ENCODE data around the gene RAB20. TPM values are rescaled to one million over a fixed set of nuclear protein-coding genes. Genes with fewer than 3 reads are reported as not detected.
"Not testable (repeated sequence)": the region's sequence is repeated elsewhere in the genome, so short reads cannot be mapped to it uniquely, and the experiment has no call there.

The RAB20 gene
- total RNA-seq, 4 donors from 2014 or later, result 0.77 to 12.4 (median 9.1) TPM

DNA sequence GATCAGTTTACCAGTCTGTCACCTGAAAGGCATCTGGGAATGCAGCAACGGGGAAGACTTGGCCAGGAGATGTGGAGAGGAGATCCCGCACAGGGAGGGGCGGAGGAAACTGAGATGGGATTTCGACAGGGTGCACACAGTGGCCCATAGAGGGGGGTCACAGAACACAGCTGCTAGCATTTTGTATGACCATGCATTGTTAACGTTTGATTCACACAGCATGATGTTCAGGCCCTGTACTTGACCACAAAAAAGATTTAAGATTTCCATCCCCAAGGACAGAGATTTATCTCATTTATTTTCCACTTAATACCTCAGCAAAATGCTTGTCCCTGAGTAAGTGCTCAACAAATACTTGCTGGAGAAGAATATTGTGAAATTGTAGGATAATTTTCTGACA, 63.2 kb downstream of the RAB20 start:
- no peaks in the 10 kb centered on the region for H3K36me3 ChIP-seq

DNA sequence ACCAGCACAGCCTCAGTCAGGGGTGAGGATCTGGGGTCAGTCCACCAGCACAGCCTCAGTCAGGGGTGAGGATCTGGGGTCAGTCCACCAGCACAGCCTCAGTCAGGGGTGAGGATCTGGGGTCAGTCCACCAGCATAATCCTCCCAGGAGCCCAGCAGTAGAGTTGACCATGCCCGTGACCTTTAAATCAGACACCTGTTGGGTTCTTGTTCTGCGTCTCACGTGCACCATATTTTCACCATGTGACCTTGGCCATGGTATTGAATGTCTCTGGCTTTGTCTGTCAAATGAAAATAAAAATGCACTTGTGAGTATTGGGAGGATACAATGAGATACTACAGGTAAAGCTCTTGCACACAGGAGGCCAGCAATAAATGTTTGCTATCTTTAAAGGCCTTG, 63.6 kb downstream of the RAB20 start:
- H3K36me3 ChIP-seq; H3K9me3 ChIP-seq; H3K4me1 ChIP-seq; H3K27ac ChIP-seq; intact Hi-C loops (cut with DNase I; ENCODE audit: low total_unique reads); H3K4me3 ChIP-seq; DNase-seq; H3K27me3 ChIP-seq: not testable (repeated sequence)

More for the DNA sequence above, 63.2 kb downstream of the RAB20 start:
- intact Hi-C loops (cut with DNase I; ENCODE audit: low total_unique reads), result no loop called here
- no peak overlapping the region for H3K27ac ChIP-seq
- H3K9me3 ChIP-seq, result no peaks in the 10 kb centered on the region
- H3K27me3 ChIP-seq, result no peaks in the 10 kb centered on the region
- TF ChIP-seq POLR2A (IDR thresholded peaks at IDR 0.05), result no peak
- TF ChIP-seq, protein P1, sequence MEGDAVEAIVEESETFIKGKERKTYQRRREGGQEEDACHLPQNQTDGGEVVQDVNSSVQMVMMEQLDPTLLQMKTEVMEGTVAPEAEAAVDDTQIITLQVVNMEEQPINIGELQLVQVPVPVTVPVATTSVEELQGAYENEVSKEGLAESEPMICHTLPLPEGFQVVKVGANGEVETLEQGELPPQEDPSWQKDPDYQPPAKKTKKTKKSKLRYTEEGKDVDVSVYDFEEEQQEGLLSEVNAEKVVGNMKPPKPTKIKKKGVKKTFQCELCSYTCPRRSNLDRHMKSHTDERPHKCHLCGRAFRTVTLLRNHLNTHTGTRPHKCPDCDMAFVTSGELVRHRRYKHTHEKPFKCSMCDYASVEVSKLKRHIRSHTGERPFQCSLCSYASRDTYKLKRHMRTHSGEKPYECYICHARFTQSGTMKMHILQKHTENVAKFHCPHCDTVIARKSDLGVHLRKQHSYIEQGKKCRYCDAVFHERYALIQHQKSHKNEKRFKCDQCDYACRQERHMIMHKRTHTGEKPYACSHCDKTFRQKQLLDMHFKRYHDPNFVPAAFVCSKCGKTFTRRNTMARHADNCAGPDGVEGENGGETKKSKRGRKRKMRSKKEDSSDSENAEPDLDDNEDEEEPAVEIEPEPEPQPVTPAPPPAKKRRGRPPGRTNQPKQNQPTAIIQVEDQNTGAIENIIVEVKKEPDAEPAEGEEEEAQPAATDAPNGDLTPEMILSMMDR (IDR thresholded peaks at IDR 0.05), result no peak
- no peak for DNase-seq
- no peak overlapping the region for H3K4me3 ChIP-seq
- no peaks in the 10 kb centered on the region for H3K4me1 ChIP-seq

DNA sequence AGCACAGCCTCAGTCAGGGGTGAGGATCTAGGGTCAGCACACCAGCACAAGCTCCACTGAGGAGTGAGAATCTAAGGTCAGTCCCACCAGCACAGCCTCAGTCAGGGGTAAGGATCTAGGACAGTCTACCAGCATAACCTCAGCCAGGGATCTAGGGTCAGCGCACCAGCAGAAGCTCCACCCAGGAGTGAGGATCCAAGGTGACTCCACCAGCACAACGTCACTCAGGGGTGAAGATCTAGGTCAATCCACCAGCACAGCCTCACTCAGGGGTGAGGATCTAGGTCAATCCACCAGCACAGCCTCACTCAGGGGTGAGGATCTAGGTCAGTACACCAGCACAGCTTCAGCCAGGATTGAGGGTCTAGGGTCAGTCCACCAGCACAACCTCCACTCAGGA, 64.5 kb downstream of the RAB20 start:
- Histone ChIP-seq H3K27ac (no peak overlapping the region), H3K4me3 (no peak overlapping the region), H3K4me1 (no peaks in the 10 kb centered on the region), H3K9me3 (no peaks in the 10 kb centered on the region), H3K27me3 (no peaks in the 10 kb centered on the region), H3K36me3 (no peaks in the 10 kb centered on the region)
- no peak for TF ChIP-seq POLR2A (IDR thresholded peaks at IDR 0.05)
- TF ChIP-seq, protein P1 (IDR thresholded peaks at IDR 0.05), result no peak
- intact Hi-C loops (cut with DNase I; ENCODE audit: low total_unique reads), result no loop called here
- DNase-seq, result no peak

DNA sequence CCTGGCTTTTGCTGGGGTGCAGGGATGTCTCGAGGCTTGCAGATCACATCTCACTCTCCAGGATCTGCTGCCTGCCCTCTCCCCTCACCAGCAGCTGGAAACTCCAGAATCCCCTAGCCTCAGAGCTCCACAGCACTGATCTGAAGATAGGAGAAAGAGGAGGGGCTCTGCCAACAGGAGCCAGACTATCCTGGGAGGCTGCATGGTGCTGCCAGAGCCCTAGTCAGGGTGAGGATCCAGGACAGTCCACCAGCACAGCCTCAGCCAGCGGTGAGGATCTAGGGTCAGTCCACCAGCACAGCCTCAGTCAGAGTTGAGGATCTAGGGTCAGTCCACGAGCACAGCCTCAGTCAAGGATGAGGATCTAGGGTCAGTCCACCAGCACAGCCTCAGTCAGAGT, 65.2 kb downstream of the RAB20 start:
- no peak for DNase-seq
- intact Hi-C loops (cut with DNase I; ENCODE audit: low total_unique reads), result no loop called here
- Histone ChIP-seq H3K36me3 (no peaks in the 10 kb centered on the region), H3K4me1 (no peaks in the 10 kb centered on the region), H3K27ac (no peak overlapping the region), H3K4me3 (no peak overlapping the region), H3K27me3 (no peaks in the 10 kb centered on the region), H3K9me3 (no peaks in the 10 kb centered on the region)
- no peak for TF ChIP-seq POLR2A (IDR thresholded peaks at IDR 0.05)
- TF ChIP-seq, protein P1 (IDR thresholded peaks at IDR 0.05), result no peak

DNA sequence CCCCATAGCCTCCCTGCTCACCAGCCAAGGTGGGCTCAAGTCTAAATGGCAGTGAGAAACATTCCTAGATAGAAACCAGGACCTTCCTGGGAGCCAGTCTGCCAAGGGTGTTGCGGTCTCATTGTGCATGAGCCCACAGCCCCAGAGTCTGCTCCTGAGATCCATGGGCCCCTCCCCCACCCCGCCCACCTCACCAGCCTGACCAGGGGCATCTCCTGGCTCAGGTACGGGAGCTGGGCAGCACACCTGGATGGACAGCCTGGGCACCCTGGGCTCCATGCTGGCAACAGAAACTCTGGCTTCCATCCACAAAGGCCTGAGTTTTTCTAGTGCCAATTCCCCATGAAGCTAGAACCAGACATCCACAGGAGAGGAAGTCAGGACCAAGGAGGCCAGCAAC, 65.6 kb downstream of the RAB20 start:
- no peak for DNase-seq
- TF ChIP-seq POLR2A (IDR thresholded peaks at IDR 0.05), result no peak
- TF ChIP-seq, protein P1 (IDR thresholded peaks at IDR 0.05), result no peak
- no peaks in the 10 kb centered on the region for H3K36me3 ChIP-seq
- H3K4me3 ChIP-seq, result no peak overlapping the region
- no peak overlapping the region for H3K27ac ChIP-seq
- intact Hi-C loops (cut with DNase I; ENCODE audit: low total_unique reads), result no loop called here
- H3K9me3 ChIP-seq, result no peaks in the 10 kb centered on the region
- H3K27me3 ChIP-seq, result no peaks in the 10 kb centered on the region
- no peaks in the 10 kb centered on the region for H3K4me1 ChIP-seq

DNA sequence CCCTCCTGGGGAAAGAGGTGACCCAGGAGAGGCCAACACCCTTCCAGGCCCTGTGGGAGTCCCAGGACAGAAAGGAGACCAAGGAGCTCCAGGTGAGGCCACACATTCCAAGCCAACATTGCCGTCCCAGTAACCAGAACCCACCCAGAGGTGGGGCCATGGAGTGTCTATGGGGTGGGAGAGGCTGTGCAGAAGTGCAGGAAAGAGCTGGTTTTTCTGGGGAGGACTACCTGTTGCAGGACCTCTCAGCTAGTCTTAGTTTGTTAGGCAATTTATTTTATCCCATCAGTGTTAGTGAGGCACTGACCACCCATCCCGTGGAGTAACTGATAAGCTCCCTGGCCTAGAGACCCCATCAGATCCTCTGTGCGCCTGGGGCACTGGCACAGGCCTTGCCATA, 66.1 kb downstream of the RAB20 start:
- DNase-seq, result no peak
- TF ChIP-seq, protein P1 (IDR thresholded peaks at IDR 0.05), result no peak
- TF ChIP-seq POLR2A (IDR thresholded peaks at IDR 0.05), result no peak
- intact Hi-C loops (cut with DNase I; ENCODE audit: low total_unique reads), result no loop called here
- H3K27me3 ChIP-seq, result no peaks in the 10 kb centered on the region
- no peaks in the 10 kb centered on the region for H3K9me3 ChIP-seq
- H3K4me1 ChIP-seq, result no peaks in the 10 kb centered on the region
- no peaks in the 10 kb centered on the region for H3K36me3 ChIP-seq
- H3K4me3 ChIP-seq, result no peak overlapping the region
- H3K27ac ChIP-seq, result no peak overlapping the region
